Measurements from ENCODE around the gene TBX2. TPM values are rescaled to one million over a fixed set of nuclear protein-coding genes. Genes with fewer than 3 reads are reported as not detected.

The TBX2 gene
- total and polyA plus RNA-seq, 2 of the 13 experiments (the other 11 are each of a cell fraction or from before 2014, with no cell fraction given): 2.8 to 15.3 TPM

- TF ChIP-seq ZNF496 (CRISPR knock-in tag; IDR thresholded peaks at IDR 0.05; ENCODE audit: insufficient replicate concordance) (no peak), SNAI1 (CRISPR knock-in tag; IDR thresholded peaks at IDR 0.05; ENCODE audit: borderline replicate concordance) (no peak), ISL2 (CRISPR knock-in tag; IDR thresholded peaks at IDR 0.05) (peak; percentile 93), ZNF768 (CRISPR knock-in tag; IDR thresholded peaks at IDR 0.05) (peak; percentile 48; the same call in 1 of the 2 replicates), POLR2G (IDR thresholded peaks at IDR 0.05; ENCODE audit: low read depth, low read length) (0 out of 2 replicates have a peak, but pooled peaks have one; percentile 46), RCOR2 (CRISPR knock-in tag; IDR thresholded peaks at IDR 0.05) (peak; percentile 88; the same call in 1 of the 2 replicates), ZFX (CRISPR knock-in tag; IDR thresholded peaks at IDR 0.05; ENCODE audit: low read depth) (peak; percentile 81), ZNF17 (CRISPR knock-in tag; IDR thresholded peaks at IDR 0.05) (no peak), CAMTA2 (CRISPR knock-in tag; IDR thresholded peaks at IDR 0.05; ENCODE audit: borderline replicate concordance) (no peak), SRF (IDR thresholded peaks at IDR 0.05; ENCODE audit: low read depth, low read length) (no peak), NFE2L2 (IDR thresholded peaks at IDR 0.05; ENCODE audit: low read length) (no peak), ZNF652 (CRISPR knock-in tag; IDR thresholded peaks at IDR 0.05; ENCODE audit: borderline replicate concordance, low read depth) (no peak), ZNF329 (CRISPR knock-in tag; IDR thresholded peaks at IDR 0.05; ENCODE audit: low read depth) (no peak), IKZF4 (CRISPR knock-in tag; IDR thresholded peaks at IDR 0.05; ENCODE audit: borderline replicate concordance, low read depth, not compliant biosample characterization) (no peak), E2F2 (CRISPR knock-in tag; IDR thresholded peaks at IDR 0.05; ENCODE audit: borderline replicate concordance) (no peak), SNAPC2 (CRISPR knock-in tag; IDR thresholded peaks at IDR 0.05) (peak; percentile 72; the same call in 1 of the 2 replicates), ZNF264 (CRISPR knock-in tag; IDR thresholded peaks at IDR 0.05) (peak; percentile 83), CENPX (CRISPR knock-in tag; IDR thresholded peaks at IDR 0.05) (no peak), ZBTB8A (CRISPR knock-in tag; IDR thresholded peaks at IDR 0.05; ENCODE audit: borderline replicate concordance, low read depth) (no peak), ZNF776 (CRISPR knock-in tag; IDR thresholded peaks at IDR 0.05) (no peak), ZNF468 (CRISPR knock-in tag; IDR thresholded peaks at IDR 0.05) (no peak), HDAC6 (IDR thresholded peaks at IDR 0.05; ENCODE audit: low read depth, low read length) (no peak)
- TF ChIP-seq, protein P1, sequence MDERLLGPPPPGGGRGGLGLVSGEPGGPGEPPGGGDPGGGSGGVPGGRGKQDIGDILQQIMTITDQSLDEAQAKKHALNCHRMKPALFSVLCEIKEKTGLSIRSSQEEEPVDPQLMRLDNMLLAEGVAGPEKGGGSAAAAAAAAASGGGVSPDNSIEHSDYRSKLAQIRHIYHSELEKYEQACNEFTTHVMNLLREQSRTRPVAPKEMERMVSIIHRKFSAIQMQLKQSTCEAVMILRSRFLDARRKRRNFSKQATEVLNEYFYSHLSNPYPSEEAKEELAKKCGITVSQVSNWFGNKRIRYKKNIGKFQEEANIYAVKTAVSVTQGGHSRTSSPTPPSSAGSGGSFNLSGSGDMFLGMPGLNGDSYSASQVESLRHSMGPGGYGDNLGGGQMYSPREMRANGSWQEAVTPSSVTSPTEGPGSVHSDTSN (CRISPR knock-in tag; IDR thresholded peaks at IDR 0.05): no peak
- TF ChIP-seq, protein P2, sequence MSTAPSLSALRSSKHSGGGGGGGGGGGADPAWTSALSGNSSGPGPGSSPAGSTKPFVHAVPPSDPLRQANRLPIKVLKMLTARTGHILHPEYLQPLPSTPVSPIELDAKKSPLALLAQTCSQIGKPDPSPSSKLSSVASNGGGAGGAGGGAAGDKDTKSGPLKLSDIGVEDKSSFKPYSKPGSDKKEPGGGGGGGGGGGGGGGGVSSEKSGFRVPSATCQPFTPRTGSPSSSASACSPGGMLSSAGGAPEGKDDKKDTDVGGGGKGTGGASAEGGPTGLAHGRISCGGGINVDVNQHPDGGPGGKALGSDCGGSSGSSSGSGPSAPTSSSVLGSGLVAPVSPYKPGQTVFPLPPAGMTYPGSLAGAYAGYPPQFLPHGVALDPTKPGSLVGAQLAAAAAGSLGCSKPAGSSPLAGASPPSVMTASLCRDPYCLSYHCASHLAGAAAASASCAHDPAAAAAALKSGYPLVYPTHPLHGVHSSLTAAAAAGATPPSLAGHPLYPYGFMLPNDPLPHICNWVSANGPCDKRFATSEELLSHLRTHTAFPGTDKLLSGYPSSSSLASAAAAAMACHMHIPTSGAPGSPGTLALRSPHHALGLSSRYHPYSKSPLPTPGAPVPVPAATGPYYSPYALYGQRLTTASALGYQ (CRISPR knock-in tag; IDR thresholded peaks at IDR 0.05): peak; percentile 93
- TF ChIP-seq, protein P3, sequence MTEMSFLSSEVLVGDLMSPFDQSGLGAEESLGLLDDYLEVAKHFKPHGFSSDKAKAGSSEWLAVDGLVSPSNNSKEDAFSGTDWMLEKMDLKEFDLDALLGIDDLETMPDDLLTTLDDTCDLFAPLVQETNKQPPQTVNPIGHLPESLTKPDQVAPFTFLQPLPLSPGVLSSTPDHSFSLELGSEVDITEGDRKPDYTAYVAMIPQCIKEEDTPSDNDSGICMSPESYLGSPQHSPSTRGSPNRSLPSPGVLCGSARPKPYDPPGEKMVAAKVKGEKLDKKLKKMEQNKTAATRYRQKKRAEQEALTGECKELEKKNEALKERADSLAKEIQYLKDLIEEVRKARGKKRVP (CRISPR knock-in tag; IDR thresholded peaks at IDR 0.05): no peak
Measured at GRCh38 chr17:61454381-61455323, 55.0 kb downstream of the TBX2 start (continued).
